Measurements from ENCODE around the gene KATNIP.

The KATNIP gene

DNA sequence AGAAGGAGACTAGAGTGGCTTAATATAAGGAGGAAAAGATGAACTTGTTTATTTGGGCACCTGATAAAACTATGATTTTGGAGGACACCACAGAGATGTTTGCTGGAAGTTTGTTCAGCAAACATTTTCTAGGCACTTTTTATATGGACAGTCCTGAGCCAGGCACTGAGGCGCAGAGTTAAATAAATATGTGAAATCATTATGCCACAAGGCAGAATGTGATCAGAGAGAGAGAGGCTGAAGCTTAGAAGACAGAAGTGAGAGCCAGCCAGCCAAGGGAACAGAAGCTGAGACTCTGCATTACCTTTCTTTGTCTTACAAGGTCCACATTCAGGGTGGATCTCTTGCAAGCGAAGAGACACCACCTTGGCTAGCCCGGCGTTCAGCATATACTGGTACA is 21.6 kb upstream of the KATNIP start:
- no peak for DNase-seq (ENCODE audit: low spot score)
- Histone ChIP-seq H3K4me1 (ENCODE audit: control insufficient read depth in 2 of 2, insufficient read depth in 1 of 2, low read depth in 1 of 2, low read length in 2 of 2) (no peaks in the 10 kb centered on the region), H2BK120ac (ENCODE audit: low read depth, low read length) (no peak overlapping the region), H3K14ac (ENCODE audit: low read length) (no peak overlapping the region), H2AFZ (ENCODE audit: low read length) (no peak overlapping the region), H3K4ac (ENCODE audit: low read length) (no peak overlapping the region), H3K9me3 (replicated peaks in 1 of 2; ENCODE audit: control insufficient read depth in 2 of 2, insufficient read depth in 1 of 2, low read depth in 1 of 2, low read length in 2 of 2) (peaks cover 7 to 15% of the 10 kb centered on the region in 2 donors), H3K36me3 (replicated peaks in 1 of 2; ENCODE audit: control insufficient read depth in 2 of 2, insufficient read depth in 2 of 2, low read length in 2 of 2) (peaks cover 63 to 100% of the 10 kb centered on the region in 2 donors), H3K79me1 (ENCODE audit: low read depth, low read length) (peaks cover 1% of the 10 kb centered on the region), H2AK5ac (ENCODE audit: low read depth, low read length) (no peak overlapping the region), H4K8ac (ENCODE audit: low read depth, low read length) (no peak overlapping the region), H3K27ac (replicated peaks; ENCODE audit: low read length) (no peak overlapping the region), H3K9ac (ENCODE audit: low read depth, low read length, poor library complexity) (no peak overlapping the region), H3K4me3 (ENCODE audit: low read length in 2 of 2) (no peak overlapping the region), H3K4me2 (ENCODE audit: insufficient read depth, low read length, poor library complexity, severe bottlenecking) (no peak overlapping the region), H2BK12ac (ENCODE audit: low read length) (no peak overlapping the region), H3K27me3 (ENCODE audit: control insufficient read depth in 3 of 3, insufficient read depth in 3 of 3, low read depth in 1 of 3, low read length in 3 of 3) (no peaks in the 10 kb centered on the region), H4K91ac (ENCODE audit: low read depth, low read length, poor library complexity) (no peak overlapping the region), H3K23ac (ENCODE audit: low read depth, low read length, poor library complexity) (no peak overlapping the region), H2BK5ac (ENCODE audit: low read length) (no peak overlapping the region), H3K18ac (ENCODE audit: low read length) (no peak overlapping the region), H2BK15ac (ENCODE audit: low read length) (no peak overlapping the region)
- no CpG with 5 or more reads among the region's 4 CpGs for WGBS, 2 donors (ENCODE audit: extremely low coverage in 2 of 2, insufficient read length in 2 of 2, insufficient replicate concordance in 1 of 2)

DNA sequence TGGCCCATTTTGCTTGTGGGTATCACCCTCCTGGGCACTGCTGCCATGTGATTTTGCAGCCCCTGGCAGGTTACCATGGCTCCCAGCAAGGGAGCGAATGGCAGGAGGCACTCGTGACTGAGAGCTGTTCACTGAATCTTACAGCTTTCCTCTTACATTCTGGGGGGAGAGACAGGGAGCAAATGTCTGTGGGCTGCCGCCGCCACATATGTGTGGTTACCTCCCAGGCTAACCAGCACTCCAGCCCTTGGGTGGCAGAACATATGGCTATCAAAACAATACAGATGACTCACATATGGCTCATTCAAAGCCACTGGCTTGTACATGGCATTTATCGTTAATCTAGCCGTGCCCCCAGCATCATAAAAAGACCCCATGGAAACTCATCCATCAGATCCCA is 20.0 kb upstream of the KATNIP start:
- H3K4ac ChIP-seq (ENCODE audit: low read length) = no peak overlapping the region
- no peak overlapping the region for H2BK120ac ChIP-seq (ENCODE audit: low read depth, low read length)
- no peak overlapping the region for H2AFZ ChIP-seq (ENCODE audit: low read length)
- no peak overlapping the region for H3K27ac ChIP-seq (replicated peaks; ENCODE audit: low read length)
- peaks cover 5 to 15% of the 10 kb centered on the region in 2 donors for H3K9me3 ChIP-seq (replicated peaks in 1 of 2; ENCODE audit: control insufficient read depth in 2 of 2, insufficient read depth in 1 of 2, low read depth in 1 of 2, low read length in 2 of 2)
- H2BK5ac ChIP-seq (ENCODE audit: low read length) = no peak overlapping the region
- H3K4me3 ChIP-seq (ENCODE audit: low read length in 2 of 2) = no peak overlapping the region
- H3K36me3 ChIP-seq (replicated peaks in 1 of 2; ENCODE audit: control insufficient read depth in 2 of 2, insufficient read depth in 2 of 2, low read length in 2 of 2) = peaks cover 62 to 100% of the 10 kb centered on the region in 2 donors
- no peak overlapping the region for H3K4me2 ChIP-seq (ENCODE audit: insufficient read depth, low read length, poor library complexity, severe bottlenecking)
- no peaks in the 10 kb centered on the region for H3K27me3 ChIP-seq (ENCODE audit: control insufficient read depth in 3 of 3, insufficient read depth in 3 of 3, low read depth in 1 of 3, low read length in 3 of 3)
- H3K79me1 ChIP-seq (ENCODE audit: low read depth, low read length) = no peaks in the 10 kb centered on the region
- no peak overlapping the region for H4K91ac ChIP-seq (ENCODE audit: low read depth, low read length, poor library complexity)
- H3K4me1 ChIP-seq (ENCODE audit: control insufficient read depth in 2 of 2, insufficient read depth in 1 of 2, low read depth in 1 of 2, low read length in 2 of 2) = no peaks in the 10 kb centered on the region
- no peak overlapping the region for H2AK5ac ChIP-seq (ENCODE audit: low read depth, low read length)
- no peak overlapping the region for H2BK12ac ChIP-seq (ENCODE audit: low read length)
- no peak overlapping the region for H3K14ac ChIP-seq (ENCODE audit: low read length)
- no peak overlapping the region for H2BK15ac ChIP-seq (ENCODE audit: low read length)
- no peak for DNase-seq (ENCODE audit: low spot score)
- no peak overlapping the region for H4K8ac ChIP-seq (ENCODE audit: low read depth, low read length)
- WGBS, 2 donors (ENCODE audit: extremely low coverage in 2 of 2, insufficient read length in 2 of 2, insufficient replicate concordance in 1 of 2) = no CpG with 5 or more reads among the region's 6 CpGs
- no peak overlapping the region for H3K9ac ChIP-seq (ENCODE audit: low read depth, low read length, poor library complexity)
- H3K18ac ChIP-seq (ENCODE audit: low read length) = no peak overlapping the region
- H3K23ac ChIP-seq (ENCODE audit: low read depth, low read length, poor library complexity) = no peak overlapping the region

DNA sequence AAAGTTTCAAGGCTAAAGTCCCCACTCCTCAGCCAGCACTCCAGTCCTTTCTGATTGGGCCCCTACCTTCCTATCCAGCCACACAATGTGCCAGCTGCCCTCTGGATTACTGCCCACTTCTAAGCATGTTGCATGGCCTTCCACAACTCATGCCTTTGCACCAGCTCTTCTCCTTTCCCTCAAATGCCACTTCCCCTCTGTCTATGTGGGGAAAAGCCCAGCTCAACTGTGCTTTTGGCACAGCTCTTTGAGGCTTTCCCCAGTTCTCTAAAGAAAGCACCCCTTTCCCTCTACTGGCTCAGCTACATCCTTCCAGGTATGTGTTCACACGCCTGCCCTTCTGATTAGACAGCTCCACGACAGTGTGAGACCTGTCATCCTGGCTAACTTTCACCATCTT is 18.8 kb upstream of the KATNIP start:
- Histone ChIP-seq H3K23ac (ENCODE audit: low read depth, low read length, poor library complexity) (no peak overlapping the region), H2BK5ac (ENCODE audit: low read length) (no peak overlapping the region), H3K4me1 (ENCODE audit: control insufficient read depth in 2 of 2, insufficient read depth in 1 of 2, low read depth in 1 of 2, low read length in 2 of 2) (no peaks in the 10 kb centered on the region), H3K9me3 (replicated peaks in 1 of 2; ENCODE audit: control insufficient read depth in 2 of 2, insufficient read depth in 1 of 2, low read depth in 1 of 2, low read length in 2 of 2) (peaks cover 1 to 3% of the 10 kb centered on the region in 2 donors), H3K79me1 (ENCODE audit: low read depth, low read length) (no peaks in the 10 kb centered on the region), H2BK12ac (ENCODE audit: low read length) (no peak overlapping the region), H3K36me3 (replicated peaks in 1 of 2; ENCODE audit: control insufficient read depth in 2 of 2, insufficient read depth in 2 of 2, low read length in 2 of 2) (peaks cover 57 to 100% of the 10 kb centered on the region in 2 donors), H3K18ac (ENCODE audit: low read length) (no peak overlapping the region), H2AFZ (ENCODE audit: low read length) (no peak overlapping the region), H3K4me2 (ENCODE audit: insufficient read depth, low read length, poor library complexity, severe bottlenecking) (no peak overlapping the region), H3K9ac (ENCODE audit: low read depth, low read length, poor library complexity) (no peak overlapping the region), H3K4me3 (ENCODE audit: low read length in 2 of 2) (no peak overlapping the region), H3K4ac (ENCODE audit: low read length) (no peak overlapping the region), H2AK5ac (ENCODE audit: low read depth, low read length) (no peak overlapping the region), H2BK15ac (ENCODE audit: low read length) (no peak overlapping the region), H2BK120ac (ENCODE audit: low read depth, low read length) (no peak overlapping the region), H4K91ac (ENCODE audit: low read depth, low read length, poor library complexity) (no peak overlapping the region), H3K14ac (ENCODE audit: low read length) (no peak overlapping the region), H4K8ac (ENCODE audit: low read depth, low read length) (no peak overlapping the region), H3K27me3 (ENCODE audit: control insufficient read depth in 3 of 3, insufficient read depth in 3 of 3, low read depth in 1 of 3, low read length in 3 of 3) (no peaks in the 10 kb centered on the region), H3K27ac (replicated peaks; ENCODE audit: low read length) (no peak overlapping the region)
- WGBS, 2 donors (ENCODE audit: extremely low coverage in 2 of 2, insufficient read length in 2 of 2, insufficient replicate concordance in 1 of 2) = no CpG with 5 or more reads among the region's 2 CpGs
- DNase-seq (ENCODE audit: low spot score) = no peak

DNA sequence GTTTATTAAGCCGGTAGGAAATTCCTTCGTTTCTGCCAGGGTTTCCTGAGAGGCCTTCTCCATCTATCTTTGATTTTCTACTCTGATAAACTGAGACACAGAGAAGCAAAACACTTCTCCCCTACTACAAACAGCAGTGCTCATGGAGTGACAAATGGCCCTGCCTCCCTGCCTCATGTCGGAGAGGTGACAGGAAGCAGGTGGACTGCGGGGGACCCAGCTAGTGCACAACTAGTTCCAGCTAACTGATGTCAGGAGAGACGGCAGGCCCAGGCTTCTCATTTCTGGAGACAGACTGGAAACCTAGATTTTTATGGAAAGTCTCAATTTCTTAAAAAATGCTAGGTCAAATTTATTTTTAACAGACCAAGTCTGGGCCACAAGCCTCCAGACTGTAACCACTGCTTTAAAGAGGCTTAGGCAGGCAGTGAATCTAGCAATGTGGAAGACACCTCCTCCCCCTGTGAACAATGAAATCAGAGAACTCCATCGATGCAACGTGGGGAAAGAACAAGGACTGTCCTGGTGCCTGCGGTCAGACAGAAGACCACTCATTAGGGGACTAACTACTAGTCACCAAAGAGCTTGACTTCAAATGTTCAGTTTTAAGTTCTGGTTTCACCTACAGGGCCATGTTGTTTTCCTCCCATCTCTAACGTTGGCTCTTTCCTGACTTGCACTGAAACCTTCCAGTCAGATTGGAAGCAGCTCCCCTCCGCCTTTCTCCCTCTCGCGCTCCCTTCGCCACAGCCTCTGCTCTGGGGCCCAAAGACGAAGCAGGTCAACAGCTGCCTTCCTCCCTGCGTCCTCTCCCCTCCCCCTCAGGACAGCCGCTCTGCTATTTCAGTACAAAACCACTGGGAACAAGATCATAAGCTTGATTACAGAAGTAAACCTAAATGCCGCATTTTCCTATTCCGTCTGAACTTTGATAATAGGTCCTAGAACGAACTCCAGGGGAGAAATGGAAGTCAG is 17.8 kb upstream of the KATNIP start:
- Histone ChIP-seq H4K8ac (ENCODE audit: low read depth, low read length) (no peak overlapping the region), H3K9ac (ENCODE audit: low read depth, low read length, poor library complexity) (peak overlapping the region; percentile 34), H3K23ac (ENCODE audit: low read depth, low read length, poor library complexity) (no peak overlapping the region), H2BK120ac (ENCODE audit: low read depth, low read length) (no peak overlapping the region), H2BK5ac (ENCODE audit: low read length) (no peak overlapping the region), H3K4me2 (ENCODE audit: insufficient read depth, low read length, poor library complexity, severe bottlenecking) (no peak overlapping the region), H3K18ac (ENCODE audit: low read length) (no peak overlapping the region), H2BK15ac (ENCODE audit: low read length) (no peak overlapping the region), H3K4ac (ENCODE audit: low read length) (no peak overlapping the region), H3K79me1 (ENCODE audit: low read depth, low read length) (peaks cover 3% of the 10 kb centered on the region), H2BK12ac (ENCODE audit: low read length) (no peak overlapping the region), H3K4me1 (ENCODE audit: control insufficient read depth in 2 of 2, insufficient read depth in 1 of 2, low read depth in 1 of 2, low read length in 2 of 2) (no peaks in the 10 kb centered on the region), H2AFZ (ENCODE audit: low read length) (no peak overlapping the region), H3K27ac (replicated peaks; ENCODE audit: low read length) (no peak overlapping the region), H4K91ac (ENCODE audit: low read depth, low read length, poor library complexity) (no peak overlapping the region), H3K27me3 (ENCODE audit: control insufficient read depth in 3 of 3, insufficient read depth in 3 of 3, low read depth in 1 of 3, low read length in 3 of 3) (no peaks in the 10 kb centered on the region), H3K4me3 (ENCODE audit: low read length in 2 of 2) (no peak overlapping the region), H2AK5ac (ENCODE audit: low read depth, low read length) (no peak overlapping the region), H3K14ac (ENCODE audit: low read length) (no peak overlapping the region), H3K9me3 (replicated peaks in 1 of 2; ENCODE audit: control insufficient read depth in 2 of 2, insufficient read depth in 1 of 2, low read depth in 1 of 2, low read length in 2 of 2) (no peaks in the 10 kb centered on the region), H3K36me3 (replicated peaks in 1 of 2; ENCODE audit: control insufficient read depth in 2 of 2, insufficient read depth in 2 of 2, low read length in 2 of 2) (peaks cover 58 to 99% of the 10 kb centered on the region in 2 donors)
- WGBS, 2 donors (ENCODE audit: extremely low coverage in 2 of 2, insufficient read length in 2 of 2, insufficient replicate concordance in 1 of 2) = no CpG with 5 or more reads among the region's 19 CpGs
- DNase-seq (ENCODE audit: low spot score) = no peak

Data from neuronal stem cell (in vitro differentiated cells).